OCI-LY1 (cell line): ENCODE measurements around the gene CEP128.

Experiments used
- EZH2 ChIP-seq: fragments of 200-600 bp; sonication (generic), shearing (Covaris generic); IDR thresholded peaks from 2 replicates; pipeline ENCODE4 v1.8.0; 2017; ENCODE audit warnings: borderline replicate concordance, mixed run types, mild to moderate bottlenecking, antibody characterized with exemption, low read length, moderate library complexity, mixed read lengths
- TF ChIP-seq, protein P1 (sequence below): fragments of 200-600 bp; sonication (generic), shearing (Covaris generic); IDR thresholded peaks from 2 replicates; pipeline ENCODE4 v1.5.1; 2017; ENCODE audit warnings: mild to moderate bottlenecking, antibody characterized with exemption, low read length, moderate library complexity, mixed read lengths

- TF ChIP-seq, protein P1, sequence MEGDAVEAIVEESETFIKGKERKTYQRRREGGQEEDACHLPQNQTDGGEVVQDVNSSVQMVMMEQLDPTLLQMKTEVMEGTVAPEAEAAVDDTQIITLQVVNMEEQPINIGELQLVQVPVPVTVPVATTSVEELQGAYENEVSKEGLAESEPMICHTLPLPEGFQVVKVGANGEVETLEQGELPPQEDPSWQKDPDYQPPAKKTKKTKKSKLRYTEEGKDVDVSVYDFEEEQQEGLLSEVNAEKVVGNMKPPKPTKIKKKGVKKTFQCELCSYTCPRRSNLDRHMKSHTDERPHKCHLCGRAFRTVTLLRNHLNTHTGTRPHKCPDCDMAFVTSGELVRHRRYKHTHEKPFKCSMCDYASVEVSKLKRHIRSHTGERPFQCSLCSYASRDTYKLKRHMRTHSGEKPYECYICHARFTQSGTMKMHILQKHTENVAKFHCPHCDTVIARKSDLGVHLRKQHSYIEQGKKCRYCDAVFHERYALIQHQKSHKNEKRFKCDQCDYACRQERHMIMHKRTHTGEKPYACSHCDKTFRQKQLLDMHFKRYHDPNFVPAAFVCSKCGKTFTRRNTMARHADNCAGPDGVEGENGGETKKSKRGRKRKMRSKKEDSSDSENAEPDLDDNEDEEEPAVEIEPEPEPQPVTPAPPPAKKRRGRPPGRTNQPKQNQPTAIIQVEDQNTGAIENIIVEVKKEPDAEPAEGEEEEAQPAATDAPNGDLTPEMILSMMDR: no peak
- TF ChIP-seq EZH2: no peak
These were observed 242.6 kb downstream of the CEP128 start for GRCh38 chr14:80698974-80699373.
